ENCODE measurements around the gene LSM14B.

LSM14B gene

DNA sequence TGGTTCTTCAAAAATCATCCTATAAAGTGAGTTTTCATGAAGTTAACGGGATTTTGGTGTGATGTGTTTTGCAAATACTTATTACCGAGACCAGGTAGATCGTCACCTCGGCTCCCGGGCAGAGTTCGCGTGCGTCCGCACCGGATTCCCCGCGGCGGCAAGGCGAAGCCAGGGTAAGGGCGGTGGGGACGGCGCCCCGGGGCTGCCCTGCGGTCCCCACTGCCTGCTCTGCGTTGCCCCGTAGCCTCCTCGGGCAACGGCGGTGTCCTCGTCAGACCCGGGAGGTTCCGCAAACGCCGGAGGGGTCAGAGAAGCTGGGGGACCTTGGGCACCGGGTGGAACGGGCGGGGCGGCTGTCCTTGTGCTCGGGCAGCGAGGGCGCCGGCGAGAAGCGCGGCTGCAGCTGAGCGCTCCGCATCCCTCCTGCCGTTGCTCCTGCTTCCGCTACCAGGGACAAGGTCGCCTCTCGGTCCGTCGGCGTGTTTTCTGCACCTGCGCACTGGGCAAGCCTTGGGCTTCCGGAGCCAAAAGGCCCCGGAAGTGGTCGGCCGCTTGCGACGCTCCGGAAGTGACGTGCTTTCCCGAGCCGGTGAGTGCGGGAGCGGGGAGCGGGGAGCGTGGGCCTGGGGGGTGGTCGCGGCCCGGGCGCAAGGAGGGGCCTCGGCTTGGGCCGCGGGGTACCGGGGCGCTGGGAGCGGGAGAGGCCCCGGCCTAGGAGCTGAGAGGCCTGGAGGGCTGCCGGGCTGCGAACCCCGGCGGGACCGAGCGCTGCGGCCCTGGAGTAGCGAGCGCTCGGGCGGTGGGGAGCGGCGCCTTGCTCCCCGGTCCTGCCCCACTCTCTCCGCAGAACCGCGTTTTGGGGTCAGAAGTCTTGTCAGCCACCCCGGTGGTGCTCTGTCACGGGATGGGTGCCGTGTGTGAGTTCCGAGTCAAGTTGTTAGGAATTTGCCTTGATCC lies 60.5 kb downstream of the LSM14B start, which contains the start of gene MTG2:
Gene MTG2 (plus strand): TSS at position 560 of the 957 bp plus-strand sequence. CDS start 10,393 bp downstream, outside the sequence.
- DNase-seq (ENCODE audit: low read depth, low spot score), result peak; percentile 89

DNA sequence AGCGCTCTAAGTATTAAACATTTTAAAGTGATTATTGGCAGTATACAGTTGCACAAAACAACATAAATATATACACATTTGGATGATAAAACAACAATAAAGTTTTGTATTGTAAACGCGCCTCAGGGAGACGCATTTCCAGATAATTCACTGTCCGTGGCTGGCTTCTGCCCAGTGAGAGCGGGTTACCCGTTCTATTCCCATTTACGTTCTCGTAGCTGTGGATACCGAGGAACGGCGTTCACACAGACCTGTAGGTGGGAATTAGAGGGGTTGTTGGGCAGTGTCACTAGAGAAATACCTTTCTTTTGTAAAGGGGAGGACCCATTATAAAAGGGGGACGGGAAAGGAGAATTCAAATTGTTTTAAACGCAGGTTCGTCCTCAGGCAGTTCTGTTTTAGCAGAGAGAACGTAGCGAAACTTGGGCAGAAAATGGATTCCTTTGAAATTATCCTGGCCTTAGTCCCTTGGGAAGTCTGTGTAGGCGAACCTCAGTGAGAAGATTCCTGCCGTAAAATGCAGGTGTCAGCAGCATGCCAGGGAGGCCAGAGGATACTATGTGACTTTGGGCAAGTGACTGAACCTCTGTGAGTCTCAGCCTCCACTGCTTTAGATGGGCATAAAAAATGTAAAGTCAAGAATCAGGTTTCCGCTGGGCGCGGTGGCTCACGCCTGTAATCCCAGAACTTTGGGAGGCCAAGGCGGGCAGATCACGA lies 61.3 kb downstream of the LSM14B start:
- DNase-seq (ENCODE audit: low read depth, low spot score), result no peak
